GM19395 (cell line): ENCODE data around the gene UTS2B.

Experiments used
- ATAC-seq: cut with Tn5 transposase; IDR thresholded peaks from one replicate; pipeline ENCODE4 v1.9.1; 2021; ENCODE audit warnings: mild to moderate bottlenecking, moderate library complexity; ENCODE audit not compliant: unreplicated experiment

Gene UTS2B

DNA sequence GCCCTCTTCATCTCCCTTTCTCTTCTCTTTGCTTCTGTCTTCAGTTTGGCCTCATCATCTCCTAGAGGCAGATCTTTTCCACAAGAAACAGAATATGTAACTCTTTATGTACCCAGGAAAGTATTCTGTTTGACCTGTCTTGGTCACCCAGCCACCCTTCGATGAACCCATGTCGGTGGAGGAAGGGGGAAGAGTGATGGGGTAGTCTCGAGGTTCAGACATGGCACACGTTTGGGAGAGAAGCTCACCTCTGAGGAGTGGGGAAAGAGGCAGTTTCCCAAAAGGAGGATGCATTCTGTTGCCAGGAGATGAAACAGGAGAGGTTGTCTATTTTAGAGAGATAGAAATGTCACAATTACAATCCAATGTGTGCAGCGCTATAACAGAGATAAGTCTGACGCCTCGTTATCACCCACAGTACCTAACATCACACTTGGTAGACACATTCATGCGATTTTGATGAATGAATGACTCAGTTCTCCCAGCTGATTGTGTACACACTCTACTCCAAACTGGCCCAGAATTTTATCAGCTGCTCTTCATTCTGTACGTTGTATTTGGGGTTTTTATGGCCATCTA, 1.9 kb downstream of the UTS2B start:
- no peak for ATAC-seq

DNA sequence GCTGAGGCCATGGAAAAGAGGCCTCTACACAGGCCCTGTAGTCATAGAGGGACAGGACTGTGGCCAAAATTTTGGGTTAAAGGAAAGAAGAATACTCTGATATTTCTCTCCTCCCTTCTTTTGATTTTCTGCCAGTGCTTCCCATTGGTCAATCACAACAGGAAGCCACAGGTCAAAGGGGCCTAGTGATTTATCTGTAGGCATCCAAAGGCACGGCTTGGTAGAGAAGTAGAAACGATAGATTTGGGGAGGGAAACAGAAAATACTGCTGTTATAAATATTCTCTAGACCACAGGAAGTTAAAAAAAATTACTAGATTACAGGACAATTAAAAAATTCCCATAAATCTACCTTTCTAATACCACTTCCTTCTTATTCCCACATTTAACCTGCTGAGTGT, 2.8 kb downstream of the UTS2B start:
- no peak for ATAC-seq

DNA sequence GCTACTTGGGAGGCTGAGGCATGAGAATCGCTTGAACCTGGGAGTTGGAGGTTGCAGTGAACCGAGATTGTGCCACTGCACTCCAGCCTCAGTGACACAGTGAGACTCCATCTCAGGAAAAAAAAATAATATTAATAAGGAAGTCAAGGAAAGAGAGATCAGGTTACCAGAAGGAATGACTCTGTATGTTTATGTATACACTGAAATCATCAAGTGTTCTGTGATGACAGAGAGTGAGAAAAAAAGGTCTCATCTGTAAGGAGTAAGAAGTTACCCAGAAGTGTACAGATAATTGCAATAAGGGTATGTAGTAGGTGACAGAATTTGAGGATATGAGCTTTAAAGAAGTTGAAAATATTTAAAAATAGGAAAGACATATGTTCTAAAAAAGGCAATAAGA, 5.4 kb downstream of the UTS2B start:
- ATAC-seq: no peak

DNA sequence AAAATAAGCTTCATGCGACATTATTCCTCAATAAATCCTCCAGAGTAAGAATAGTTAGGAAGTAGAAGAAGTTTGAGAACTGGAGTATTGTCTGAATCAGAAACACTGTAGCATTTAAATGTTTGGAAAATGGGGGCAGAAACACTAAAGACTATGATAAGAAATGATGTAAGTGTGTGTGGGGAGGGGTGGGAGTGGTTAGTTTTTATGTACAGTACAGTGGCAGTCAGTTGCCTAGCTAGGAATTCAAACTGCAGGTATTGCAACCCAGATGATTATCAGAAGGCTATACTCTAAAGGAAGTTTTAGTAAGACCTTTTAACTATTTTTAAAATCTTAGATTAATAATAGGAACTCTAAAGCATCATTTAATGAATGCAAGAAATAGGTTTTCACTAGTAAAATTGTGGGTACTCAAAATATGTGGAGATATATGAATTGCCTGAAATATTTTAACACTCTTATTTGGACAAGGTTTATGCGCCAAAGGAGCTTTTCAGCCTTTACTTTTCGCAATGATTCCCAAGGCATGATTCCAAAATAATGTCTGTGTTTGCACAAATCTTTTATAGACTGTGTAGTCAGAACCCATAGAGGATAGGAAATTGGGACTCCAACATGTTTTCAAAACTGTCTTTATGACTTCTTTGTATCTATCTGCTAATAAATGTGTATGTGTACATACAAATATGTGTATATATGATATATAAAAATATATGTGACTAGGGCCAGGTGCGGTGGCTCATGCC, 9.1 kb downstream of the UTS2B start:
- no peak for ATAC-seq

DNA sequence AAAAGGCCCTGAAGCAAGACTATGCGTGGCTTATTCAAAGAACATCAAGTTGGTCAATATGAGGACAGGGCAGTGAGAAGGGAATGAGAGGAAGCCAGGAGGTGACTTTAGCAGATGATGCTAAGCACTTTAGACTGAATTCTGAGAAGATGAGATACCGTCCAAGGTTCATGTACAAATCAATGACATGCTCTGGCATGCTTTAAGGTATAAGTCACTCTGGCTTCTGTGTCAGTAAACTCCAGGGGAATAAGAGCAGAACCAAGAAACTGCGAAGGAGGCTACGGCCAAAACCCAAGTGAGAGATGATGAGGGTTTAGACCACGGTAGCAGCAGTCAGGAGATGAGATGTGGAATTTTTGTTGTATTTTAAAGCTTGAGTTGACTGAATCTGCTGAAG, 10.0 kb downstream of the UTS2B start:
- no peak for ATAC-seq

DNA sequence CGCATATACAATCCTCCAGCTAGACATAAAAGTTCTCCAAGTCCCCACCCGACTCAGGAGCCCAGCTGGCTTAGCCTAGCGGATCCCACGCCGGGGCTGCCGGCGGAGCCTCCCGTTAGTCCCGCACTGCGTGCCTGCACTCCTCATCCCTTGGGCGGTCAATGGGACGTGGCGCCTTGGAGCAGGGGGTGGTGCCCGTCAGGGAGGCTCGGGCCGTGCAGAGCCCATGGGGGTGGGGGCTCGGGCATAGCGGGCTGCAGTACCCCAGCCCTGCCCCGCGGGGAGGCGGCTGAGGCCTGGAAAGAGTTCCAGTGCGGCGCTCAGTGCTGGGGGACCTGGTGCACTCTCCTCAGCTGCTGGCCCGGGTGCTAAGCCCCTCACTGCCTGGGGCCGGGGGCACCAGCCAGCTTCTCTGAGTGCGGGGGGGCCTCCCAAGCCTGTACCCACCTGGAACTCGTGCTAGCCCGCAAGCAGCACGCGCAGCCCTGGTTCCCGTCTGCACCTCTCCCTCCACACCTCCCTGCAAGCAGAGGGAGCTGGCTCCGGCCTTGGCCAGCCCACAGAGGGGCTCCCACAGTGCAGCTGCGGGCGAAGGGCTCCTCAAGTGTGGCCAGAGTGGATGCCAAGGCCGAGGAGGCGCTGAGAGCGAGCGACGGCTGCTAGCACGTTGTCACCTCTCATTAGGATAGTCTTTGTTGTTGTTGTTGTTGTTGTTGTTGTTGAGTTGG, 13.3 kb downstream of the UTS2B start:
- ATAC-seq: no peak

DNA sequence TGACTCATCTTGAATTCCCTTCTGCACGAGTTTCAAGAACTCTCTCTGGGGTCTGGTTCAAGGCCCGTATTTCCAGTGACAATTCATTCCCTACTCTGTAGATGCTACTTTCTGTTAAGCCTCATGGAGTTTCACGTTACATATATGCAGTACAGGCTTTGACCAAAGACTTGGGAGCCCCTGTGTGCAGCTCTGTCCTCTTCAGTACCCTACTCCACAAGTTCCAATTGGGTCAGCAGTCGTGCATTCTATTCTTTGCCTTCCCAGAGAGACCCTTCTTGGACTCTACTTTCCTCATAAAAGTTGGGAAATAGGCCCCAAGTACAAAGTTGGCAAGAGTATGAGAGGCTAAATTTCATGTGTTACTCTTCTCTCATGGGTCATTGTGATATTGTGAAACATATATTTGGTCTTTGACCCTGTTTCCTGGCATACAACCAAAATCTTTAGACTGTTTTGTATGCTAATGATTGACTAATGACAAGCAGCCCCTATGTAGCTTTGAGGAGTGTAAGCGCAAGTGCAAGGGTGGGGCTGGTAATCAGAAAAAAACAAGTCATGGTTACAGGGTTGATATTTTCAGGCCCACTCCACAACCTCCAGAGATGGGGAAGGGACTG, 16.1 kb downstream of the UTS2B start:
- no peak for ATAC-seq

DNA sequence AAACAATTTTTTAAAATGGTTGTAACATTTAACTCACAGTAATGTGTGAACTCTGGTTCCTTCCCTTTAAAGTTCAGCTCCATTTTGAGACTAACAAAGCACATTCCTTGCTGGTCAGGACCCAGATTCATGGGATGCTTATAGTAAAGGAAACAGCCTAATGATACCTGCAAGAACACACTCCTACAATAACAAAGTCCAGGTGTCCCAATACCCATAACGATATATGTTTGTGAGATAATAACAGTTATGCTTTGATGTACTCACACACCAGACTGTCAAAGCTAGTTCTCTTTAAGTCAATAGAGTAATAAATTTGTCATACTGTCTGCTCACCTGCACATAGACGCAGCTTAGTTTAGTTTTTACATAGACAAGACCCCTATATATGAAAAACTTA, 17.0 kb downstream of the UTS2B start:
- ATAC-seq: no peak

DNA sequence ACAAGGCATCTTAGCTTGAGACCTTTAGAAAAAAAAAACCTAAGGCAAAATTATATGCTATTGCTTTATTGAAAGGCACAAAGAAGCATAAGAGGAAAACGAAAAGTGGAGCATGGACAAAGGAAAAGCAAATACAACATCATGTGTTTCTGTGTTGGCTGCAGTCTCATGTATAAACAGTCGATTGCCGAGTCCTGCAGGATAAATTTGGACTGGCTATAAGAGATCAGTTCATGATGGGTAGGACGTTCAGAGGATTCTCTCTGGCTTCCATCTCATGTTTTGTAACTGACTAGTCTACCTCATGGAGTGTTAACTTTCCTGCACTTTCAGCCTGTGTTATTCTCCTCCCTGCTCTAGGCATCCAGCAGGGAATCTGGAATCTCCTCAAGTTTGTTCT, 23.0 kb downstream of the UTS2B start:
- ATAC-seq: no peak

DNA sequence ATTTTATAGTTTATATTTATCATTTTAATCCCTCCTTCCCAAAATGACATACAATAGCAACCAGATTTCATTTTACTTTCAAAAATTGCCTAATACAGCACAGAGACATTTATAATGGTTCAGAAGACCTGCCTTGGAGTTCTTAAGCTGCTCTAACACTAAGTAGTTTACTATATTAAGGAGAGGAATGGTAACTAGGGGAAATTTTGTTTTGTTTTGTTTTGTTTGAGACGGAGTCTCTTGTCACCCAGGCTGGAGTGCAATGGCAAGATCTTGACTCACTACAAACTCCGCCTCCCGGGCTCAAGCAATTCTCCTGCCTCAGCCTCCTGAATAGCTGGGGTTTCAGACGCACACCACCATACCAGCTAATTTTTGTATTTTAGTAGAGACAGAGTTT, 23.9 kb downstream of the UTS2B start:
- no peak for ATAC-seq

DNA sequence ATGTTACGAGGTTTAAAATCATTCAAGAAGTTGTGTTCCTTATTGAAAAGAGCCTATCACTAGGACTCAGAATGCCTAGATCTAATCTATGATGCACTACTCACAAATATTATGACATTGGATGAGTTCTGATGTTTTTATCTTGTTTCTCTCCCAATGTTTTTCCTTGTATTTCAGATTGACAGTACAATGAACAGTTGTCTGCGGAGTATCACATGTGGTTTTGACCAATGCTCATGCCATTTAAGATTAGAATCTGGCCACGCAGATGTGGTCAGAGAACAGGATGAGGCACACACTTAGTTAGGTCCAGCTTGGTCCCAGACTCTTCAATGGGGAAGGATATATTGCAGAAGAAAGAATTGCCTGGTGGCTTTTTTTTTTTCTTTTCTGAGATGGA, 26.7 kb downstream of the UTS2B start:
- no peak for ATAC-seq

DNA sequence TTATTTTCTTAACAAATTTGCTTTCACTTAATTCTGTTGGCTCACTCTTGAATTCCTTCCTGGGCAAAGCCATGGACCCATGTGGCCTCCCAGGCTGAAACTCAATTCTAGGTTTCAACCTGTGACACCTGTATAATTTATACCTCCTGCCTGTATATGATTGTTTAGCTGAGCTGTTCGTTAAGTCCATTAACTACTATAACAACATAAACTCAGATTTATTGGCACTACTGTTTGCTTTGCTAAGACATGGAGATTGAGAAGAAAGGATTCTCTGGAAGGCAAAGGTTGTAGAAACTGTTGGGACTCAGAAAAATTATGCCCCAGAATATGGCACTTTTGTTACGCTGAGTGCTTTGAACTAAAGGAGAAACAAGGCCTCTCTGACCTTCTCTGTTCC, 27.9 kb downstream of the UTS2B start:
- ATAC-seq: no peak

DNA sequence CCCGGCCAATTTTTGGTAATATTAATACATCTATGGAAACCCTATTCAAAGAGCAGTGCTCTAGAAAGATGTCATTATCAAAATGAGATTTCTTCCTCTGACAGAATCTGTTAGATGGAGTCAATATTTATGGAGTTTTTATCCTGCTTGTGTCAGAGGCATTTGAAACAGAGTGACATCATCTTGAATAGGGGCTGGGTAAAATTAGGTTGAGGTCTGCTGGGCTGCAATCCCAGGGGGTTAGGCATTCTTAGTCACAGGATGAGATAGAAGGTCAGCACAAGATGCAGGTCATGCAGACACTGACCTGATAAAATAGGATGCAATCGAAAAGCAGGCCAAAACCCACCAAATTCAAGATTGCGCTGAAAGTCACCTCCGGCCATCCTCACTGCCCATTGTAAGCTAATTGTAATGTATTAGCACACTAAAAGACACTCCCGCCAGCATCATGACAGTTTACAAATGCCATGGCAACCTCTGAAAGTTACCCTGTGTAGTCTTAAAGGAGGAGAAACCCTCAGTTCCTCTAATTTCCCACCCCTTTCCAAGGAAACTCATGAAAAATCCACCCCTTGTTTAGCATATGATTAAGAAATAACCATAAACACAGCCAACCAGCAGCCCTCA, 28.4 kb downstream of the UTS2B start:
- ATAC-seq: no peak

DNA sequence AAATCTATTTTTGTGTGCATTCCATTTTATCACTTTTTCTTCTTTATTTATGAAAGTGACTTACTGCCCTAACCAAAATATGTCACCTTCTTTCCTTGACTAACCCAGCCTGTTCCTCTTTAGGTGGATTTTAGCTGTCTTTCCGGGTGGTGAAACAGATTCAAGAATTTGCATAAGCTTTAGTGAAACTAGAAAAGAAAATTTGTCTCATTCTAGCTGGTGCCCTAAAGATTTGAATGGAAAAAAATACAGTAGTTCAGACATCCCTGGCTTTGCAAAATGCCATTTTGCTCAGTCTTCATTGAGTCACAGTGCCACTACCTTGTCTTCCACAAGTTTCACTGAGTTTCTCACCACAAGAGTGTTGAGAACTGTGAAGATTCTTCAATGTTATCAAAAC, 29.3 kb downstream of the UTS2B start:
- peak; percentile 78 for ATAC-seq

DNA sequence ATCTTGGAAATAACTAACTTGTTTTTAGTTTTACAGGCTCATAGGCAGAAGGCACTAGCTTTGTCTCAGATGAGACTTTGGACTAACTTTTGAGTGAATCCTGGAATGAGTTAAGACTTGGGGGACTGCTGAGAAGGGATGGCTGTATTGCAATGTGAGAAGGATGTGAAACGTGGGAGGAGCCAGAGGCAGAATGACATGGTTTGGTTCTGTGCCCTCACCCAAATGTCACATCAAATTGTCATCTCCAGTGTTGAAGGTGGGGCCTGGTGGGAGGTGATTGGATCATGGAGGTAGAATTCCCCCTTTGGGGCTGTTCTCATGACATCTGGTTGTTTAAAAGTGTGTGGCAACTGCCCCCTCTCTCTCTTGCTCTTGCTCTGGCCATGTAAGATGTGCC, 29.9 kb downstream of the UTS2B start:
- ATAC-seq: peak; percentile 34

DNA sequence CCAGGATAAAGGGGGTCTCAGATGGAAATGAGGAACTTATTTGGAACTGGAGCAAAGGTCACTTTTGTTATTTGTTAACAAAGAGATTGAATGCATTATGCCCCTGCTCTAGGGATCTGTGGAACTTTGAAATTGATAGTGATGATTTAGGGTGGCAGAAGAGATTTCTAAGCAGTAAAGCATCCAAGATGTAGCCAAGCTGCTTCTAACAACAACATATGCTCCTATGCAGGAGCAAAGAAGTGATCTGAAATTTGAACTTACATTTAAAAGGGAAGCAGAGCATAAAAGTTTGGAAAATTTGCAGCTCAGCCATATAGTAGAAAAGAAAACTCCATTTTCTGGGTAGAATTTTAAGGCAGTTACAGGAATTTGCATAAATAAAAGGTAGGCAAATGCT, 31.5 kb downstream of the UTS2B start:
- no peak for ATAC-seq

DNA sequence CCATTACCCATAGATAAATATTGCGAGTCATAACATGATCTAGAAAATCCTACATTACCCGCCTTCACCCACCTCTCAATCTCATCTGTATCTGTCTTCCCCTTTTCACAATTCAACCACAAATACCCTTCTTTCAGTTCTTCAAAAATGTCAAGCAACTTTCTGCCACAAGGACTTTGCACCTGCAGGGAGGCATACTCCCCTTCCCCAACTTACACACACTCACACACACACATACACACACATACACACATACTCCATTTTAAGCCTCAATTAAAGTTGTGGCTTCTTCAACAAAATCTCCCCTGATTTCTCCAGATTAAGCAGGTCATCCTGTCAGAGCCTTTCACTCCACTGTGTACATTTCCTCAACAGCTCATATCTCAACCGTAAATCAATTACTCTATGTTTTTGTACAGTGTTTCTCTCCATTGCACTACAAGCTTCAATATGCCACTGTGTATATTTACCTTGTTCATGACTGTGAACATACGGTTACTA, 34.2 kb downstream of the UTS2B start:
- peak; percentile 86 for ATAC-seq

DNA sequence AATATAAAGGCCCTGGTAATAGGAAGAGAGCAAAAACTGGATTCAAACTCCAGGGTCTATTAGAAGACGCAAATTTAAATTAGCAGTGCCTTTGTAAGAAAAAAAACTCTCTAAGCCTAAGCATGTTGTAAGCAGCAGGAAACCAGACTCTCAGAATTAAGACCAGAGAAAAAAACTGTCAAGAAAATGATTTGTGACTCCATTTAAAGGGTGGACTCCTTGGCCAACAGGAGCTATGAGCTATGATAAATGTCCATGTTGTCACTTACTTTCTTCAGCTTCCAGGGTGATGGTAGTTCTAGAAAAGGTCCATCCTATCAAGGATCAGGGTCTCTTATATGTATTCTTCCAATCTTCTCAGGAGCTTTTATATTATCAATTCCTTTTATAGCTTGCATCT, 36.0 kb downstream of the UTS2B start:
- ATAC-seq: no peak

DNA sequence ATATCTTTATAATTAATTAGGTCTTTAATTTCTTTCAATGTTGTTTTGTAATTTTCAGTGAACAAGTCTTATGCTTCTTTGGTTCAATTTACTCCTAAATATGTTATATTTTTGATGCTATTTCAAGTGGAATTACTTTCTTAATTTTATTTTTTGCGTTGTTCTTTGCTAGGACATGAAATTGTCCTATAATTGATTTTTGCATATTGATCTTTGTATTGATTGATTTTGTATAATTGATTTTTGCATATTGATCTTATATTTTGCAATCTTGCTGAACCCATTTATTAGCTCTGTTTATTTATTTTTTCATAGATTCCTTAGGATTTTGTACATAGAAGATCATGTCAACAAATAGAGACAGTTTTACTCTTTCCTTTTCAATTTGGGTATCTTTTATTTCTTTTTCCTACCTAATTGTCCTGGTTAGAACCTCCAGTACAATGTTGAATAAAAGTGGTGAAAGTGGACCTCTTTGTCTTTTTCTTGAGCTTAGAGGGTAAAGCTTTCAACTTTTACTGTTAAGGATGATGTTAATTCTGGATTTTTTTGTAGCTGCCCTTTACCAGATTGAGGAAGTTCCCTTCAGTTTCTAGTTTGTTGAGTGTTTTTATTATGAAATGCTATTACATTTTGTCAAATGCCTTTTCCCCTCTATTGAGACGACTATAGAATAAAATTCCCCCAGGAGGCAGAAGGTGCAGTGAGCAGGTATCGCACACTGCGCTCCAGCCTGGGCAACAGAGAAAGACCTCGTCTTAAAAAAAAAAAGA, 37.9 kb downstream of the UTS2B start:
- ATAC-seq: no peak

DNA sequence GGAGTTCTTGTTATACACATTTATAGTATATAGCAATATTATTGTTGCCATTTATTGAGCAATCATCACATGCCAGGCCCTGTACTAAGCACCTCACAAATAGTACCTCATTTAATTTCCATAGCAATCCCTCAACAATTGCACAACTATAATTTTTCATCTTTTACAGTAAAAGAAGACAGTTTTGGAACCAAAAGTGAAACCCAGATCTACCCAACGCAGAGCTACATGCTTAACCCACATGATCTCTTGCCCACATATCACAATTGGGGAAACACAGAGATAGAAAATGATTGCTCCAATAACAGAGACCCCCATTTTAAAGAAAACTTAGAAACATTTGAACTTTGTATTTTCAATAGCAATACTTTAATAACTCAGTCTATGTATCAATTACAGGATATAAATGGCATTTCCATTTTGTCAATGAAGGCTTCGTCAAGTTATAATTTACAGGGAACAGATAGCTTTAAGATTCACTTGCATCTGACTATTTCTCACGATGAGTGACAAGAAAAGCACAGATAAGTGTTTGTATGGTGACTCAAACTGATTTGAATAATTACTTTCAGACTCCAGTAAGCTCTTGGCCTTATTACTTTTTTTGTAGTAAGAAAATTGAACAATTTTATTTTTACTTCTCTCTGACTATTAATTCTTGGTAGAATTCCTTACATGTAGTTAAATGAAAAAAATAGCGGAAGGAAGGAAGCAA, 39.9 kb downstream of the UTS2B start:
- peak; percentile 83 for ATAC-seq
